ENCODE results near the gene NUP58. TPM values are rescaled to one million over a fixed set of nuclear protein-coding genes. Genes with fewer than 3 reads are reported as not detected.

Gene NUP58
- total RNA-seq, 1 donor from 2014 or later: 56.5 TPM

DNA sequence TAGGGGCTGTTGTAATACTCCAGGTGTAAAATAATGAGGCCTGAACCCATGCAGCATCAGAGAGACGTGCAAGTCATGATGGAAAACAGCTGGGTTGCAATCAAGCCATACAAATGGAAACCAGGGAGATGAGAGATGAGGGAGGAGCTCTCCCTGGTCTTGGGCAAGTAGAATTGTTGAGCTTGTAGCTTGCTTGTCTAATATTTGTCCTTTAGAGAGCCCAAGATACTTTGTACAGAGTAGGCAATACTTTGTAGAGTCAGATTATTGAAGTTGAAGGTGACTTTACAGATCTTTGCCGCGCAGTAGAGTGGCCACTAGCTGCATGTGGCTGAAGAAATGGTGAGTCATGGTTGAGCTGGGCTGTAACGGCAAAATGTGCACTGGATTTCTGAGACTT, 78.7 kb downstream of the NUP58 start:
- no peak for TF ChIP-seq CTCF (IDR thresholded peaks at IDR 0.05; ENCODE audit: unreplicated experiment)
- no peak overlapping the region for H3K4me3 Mint-ChIP-seq (ENCODE audit: low read depth)
- H3K27me3 Mint-ChIP-seq: peaks cover 17% of the 10 kb centered on the region
- H3K36me3 Mint-ChIP-seq (ENCODE audit: insufficient read depth): no peaks in the 10 kb centered on the region
- DNase-seq (ENCODE audit: low spot score, unreplicated experiment): no peak
- H3K9me3 Mint-ChIP-seq (ENCODE audit: low read depth): no peaks in the 10 kb centered on the region
- no peaks in the 10 kb centered on the region for H3K4me1 Mint-ChIP-seq (ENCODE audit: low read depth)
- no peak overlapping the region for H3K27ac Mint-ChIP-seq

DNA sequence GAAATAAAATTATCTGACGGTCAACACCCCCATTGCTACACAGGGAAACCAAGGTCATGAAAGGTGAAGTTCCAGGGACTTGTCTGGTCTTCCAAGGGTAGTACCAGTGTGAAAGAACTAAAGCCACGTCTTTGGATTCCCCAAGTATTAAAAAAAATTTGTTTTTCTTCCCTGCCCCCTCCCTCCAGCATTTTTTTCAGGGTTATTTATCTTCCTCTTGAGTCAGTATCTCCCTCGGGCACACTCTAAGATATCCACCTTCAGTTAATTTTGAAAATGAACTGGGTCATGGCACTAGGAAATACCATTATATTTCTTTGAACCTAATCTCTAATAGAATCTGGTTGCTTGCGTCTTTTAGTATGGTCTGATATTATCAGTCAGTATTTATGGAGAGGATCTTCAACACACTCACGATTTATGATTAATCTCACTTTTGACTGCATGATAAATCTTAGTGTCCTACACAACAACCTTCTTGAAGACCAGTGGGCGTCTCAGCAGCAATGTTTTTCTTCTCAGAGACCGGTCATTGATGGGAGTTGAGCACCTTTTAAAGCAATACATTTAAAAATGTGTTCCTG, 79.4 kb downstream of the NUP58 start:
- no peak for TF ChIP-seq CTCF (IDR thresholded peaks at IDR 0.05; ENCODE audit: unreplicated experiment)
- peaks cover 10% of the 10 kb centered on the region for H3K27me3 Mint-ChIP-seq
- H3K4me1 Mint-ChIP-seq (ENCODE audit: low read depth): no peaks in the 10 kb centered on the region
- no peaks in the 10 kb centered on the region for H3K36me3 Mint-ChIP-seq (ENCODE audit: insufficient read depth)
- H3K27ac Mint-ChIP-seq: no peak overlapping the region
- H3K4me3 Mint-ChIP-seq (ENCODE audit: low read depth): no peak overlapping the region
- H3K9me3 Mint-ChIP-seq (ENCODE audit: low read depth): no peaks in the 10 kb centered on the region
- DNase-seq (ENCODE audit: low spot score, unreplicated experiment): no peak

DNA sequence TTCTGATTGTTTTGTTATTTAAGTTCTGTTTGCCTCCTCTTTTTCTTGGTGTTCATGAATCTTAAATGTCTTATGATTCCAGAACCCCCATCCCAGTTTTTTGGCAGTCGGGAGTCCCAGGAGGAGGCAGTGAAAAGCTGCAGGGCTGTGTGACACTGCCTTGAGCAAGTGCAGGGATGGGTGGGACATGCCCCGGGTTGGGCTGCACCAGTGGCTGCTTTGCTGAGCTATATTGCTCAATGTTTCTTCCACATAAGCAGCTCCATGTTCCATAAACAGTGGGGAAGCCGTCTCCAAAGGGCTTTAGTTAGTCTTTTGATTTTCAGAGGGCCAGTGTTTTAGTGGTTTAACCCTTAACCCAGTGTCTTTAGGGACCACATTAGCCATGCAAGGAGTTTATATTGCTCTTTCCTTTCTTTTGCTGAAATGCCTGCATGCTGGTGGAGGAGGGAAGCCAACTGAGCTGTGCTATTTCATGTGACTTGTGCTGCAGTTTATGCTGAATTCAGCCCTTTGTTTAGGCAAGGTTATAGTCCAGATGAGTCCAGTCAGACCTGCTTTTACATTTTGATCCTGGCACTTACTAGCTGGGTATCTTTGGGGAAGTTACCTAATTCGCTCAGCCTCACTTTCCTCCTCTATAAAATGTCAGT, 83.5 kb downstream of the NUP58 start:
- no peak overlapping the region for H3K27ac Mint-ChIP-seq
- no peak for TF ChIP-seq CTCF (IDR thresholded peaks at IDR 0.05; ENCODE audit: unreplicated experiment)
- peaks cover 1% of the 10 kb centered on the region for H3K36me3 Mint-ChIP-seq (ENCODE audit: insufficient read depth)
- peaks cover 9% of the 10 kb centered on the region for H3K27me3 Mint-ChIP-seq
- DNase-seq (ENCODE audit: low spot score, unreplicated experiment): no peak
- peaks cover 3% of the 10 kb centered on the region for H3K9me3 Mint-ChIP-seq (ENCODE audit: low read depth)
- no peak overlapping the region for H3K4me3 Mint-ChIP-seq (ENCODE audit: low read depth)
- no peaks in the 10 kb centered on the region for H3K4me1 Mint-ChIP-seq (ENCODE audit: low read depth)

GRCh38 chr13:25391932-25392331, 90.5 kb downstream of the NUP58 start:
- no peak overlapping the region for H3K27ac Mint-ChIP-seq
- peaks cover 3% of the 10 kb centered on the region for H3K27me3 Mint-ChIP-seq
- H3K4me1 Mint-ChIP-seq (ENCODE audit: low read depth): peaks cover 9% of the 10 kb centered on the region
- H3K36me3 Mint-ChIP-seq (ENCODE audit: insufficient read depth): peaks cover 1% of the 10 kb centered on the region
- H3K9me3 Mint-ChIP-seq (ENCODE audit: low read depth): peaks cover 10% of the 10 kb centered on the region
- TF ChIP-seq CTCF (IDR thresholded peaks at IDR 0.05; ENCODE audit: unreplicated experiment): no peak
- no peak for DNase-seq (ENCODE audit: low spot score, unreplicated experiment)
- no peak overlapping the region for H3K4me3 Mint-ChIP-seq (ENCODE audit: low read depth)

Other genes with a start within 250 kb of the NUP58 start
- 0.26 and 0.49 TPM in 2 replicates for gene PABPC3, start 205.5 kb upstream of the NUP58 start, total RNA-seq
- 0.05 and 0.07 TPM in 2 replicates for gene AMER2, start 129.3 kb upstream of the NUP58 start, total RNA-seq
- gene MTMR6, start 14.1 kb upstream of the NUP58 start, total RNA-seq: 9.3 and 9.6 TPM in 2 replicates
- gene ATP8A2, start 70.3 kb downstream of the NUP58 start, total RNA-seq: 0.38 and 0.49 TPM in 2 replicates

Data from progenitor cell of endocrine pancreas (in vitro differentiated cells).